AG08396 (cell line): ENCODE results near the gene FSD1L.
"Not testable (repeated sequence)": the region's sequence is repeated elsewhere in the genome, so short reads cannot be mapped to it uniquely, and the experiment has no call there.

Experiments used
- DNase-seq: peaks from one replicate; pipeline ENCODE4 v3.0.0; 2012; ENCODE audit warnings: low spot score, mixed read lengths

The FSD1L gene

DNA sequence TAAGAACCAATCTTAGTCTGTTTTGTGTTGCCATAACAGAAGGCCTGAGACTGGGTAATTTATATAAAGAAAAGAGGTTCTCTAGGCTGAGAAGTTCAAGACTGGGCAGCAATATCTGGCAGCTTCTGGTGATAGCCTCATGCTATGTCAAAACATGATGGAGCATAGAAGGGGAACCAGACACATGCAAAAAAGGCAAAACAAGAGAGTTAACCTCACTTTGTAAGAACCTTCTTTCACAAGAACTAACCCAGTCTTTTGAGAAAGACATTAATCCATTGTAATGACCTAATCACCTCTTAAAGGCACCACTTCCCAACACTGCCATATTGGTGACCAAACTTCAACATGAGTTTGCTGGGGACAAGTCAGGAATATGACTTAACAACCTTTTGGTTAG lies 37.3 kb downstream of the FSD1L start:
- DNase-seq = no peak

DNA sequence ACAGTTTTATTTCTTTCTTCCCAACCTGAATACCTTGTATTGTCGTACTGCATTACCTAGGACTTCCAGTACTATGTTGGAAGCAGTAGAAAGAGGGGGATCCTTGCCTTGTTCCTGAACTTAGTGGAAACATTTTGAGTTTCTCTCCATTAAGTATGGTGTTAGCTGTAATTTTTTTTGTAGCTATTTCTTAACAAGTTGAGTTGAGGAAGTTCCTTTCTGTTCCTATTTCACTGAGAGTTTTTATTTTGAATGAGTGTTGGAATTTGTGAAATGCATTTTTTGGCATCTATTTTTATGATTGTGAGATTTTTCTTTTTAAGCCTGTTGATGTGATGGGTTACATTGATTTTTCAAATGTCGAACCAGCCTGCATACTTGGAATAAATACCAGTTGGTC lies 49.0 kb downstream of the FSD1L start:
- no peak for DNase-seq

DNA sequence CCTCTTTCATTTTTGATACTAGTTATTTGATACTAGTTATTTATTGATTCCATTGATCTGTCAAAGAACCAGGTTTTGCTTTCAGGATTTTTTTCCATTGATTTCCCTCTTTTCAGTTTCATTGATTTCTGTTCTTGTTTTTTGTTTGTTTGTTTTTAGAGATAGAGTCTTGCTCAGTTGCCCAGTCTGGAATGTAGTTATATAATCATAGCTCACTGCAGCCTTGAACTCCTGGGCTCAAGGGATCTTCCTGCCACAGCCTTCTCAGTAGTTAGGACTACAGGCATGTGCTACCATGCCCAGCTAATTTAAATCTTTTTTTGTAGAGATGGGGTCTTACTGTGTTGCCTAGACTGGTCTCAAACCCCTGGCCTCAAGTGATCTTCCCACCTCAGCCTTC lies 49.9 kb downstream of the FSD1L start:
- DNase-seq = no peak

DNA sequence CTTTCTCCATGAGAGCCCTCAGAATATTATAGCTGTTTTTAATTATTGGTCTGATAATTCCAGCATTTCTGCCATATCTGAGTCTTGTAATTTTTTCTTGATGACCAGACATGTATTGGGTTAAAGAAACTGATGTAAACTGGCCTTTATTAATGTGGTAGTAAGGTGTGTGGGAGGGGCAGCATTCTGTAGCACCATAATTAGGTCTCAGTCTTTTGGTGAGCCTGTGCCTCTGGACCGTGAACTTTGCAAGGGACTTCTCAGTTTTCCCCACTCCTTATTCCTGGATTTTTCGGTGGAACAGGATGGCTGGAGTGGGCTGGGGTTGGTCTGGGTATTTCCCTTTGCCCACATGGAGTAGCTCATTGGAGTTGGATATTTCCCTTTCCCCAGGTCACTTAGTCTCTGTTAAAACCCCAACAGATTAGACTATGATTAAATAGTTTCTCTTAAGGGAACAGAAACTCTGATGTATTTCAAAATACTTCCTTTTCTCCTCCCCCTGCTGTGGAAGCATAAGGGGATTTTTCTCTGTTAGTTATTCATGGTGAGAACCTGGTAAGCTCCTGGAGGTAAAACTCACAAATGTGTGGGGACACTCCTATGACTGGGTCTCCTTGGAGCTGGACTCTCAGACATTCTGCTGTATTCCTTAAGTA lies 52.4 kb downstream of the FSD1L start:
- DNase-seq = no peak

DNA sequence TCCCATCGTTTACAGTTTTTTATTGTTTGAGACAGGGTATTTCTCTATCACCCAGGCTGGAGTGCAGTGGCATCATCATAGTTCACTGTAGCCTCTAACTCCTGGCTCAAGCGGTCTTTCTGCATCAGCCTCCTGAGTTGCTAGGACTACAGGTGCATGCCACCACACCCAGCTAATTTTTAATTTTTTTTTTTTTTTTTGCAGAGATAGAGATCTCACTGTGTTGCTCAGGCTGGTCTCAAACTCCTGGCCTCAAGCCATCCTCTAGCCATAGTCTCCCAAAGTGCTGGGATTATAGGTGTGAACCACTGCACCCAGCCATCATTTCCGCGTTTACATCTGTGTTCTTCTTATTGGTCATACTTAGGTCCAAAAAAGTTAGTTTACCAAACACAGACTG lies 53.6 kb downstream of the FSD1L start:
- DNase-seq = no peak

DNA sequence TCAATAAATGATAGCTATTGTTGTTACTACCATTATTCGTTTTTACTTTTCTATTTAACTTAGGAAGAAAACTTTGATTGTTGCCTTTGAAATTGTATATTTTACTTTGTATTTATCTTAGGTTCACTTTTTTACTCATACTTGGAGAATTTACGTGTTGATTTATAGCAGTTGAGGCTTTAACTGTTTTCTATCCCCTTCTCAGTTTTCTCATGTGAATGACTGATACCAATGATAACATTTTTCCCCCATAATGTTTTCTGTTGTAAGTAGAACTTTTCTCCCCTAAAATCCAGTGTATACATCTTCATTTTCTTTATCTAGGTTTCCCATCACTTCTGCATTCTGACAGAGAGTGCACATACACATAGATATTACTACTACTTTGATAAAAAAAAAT lies 54.4 kb downstream of the FSD1L start:
- DNase-seq = no peak

DNA sequence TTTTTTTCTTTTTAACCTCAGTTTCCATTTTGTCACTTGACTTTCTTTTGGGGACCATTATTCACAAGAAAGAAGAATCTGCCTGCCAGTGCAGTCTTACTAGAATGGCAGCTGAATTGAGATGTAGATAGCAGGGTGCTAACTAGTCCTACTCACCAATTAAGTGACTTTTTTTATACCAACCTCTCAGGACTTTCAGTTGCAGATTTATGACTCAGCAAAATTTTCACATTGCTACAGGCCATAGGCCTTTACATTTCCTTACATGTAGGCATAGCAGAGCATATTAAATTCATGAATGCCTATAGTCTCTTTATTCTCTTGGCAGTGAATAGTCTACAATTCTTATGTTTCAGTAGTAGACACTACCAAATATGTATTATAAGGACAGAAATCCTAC lies 56.0 kb downstream of the FSD1L start:
- no peak for DNase-seq

DNA sequence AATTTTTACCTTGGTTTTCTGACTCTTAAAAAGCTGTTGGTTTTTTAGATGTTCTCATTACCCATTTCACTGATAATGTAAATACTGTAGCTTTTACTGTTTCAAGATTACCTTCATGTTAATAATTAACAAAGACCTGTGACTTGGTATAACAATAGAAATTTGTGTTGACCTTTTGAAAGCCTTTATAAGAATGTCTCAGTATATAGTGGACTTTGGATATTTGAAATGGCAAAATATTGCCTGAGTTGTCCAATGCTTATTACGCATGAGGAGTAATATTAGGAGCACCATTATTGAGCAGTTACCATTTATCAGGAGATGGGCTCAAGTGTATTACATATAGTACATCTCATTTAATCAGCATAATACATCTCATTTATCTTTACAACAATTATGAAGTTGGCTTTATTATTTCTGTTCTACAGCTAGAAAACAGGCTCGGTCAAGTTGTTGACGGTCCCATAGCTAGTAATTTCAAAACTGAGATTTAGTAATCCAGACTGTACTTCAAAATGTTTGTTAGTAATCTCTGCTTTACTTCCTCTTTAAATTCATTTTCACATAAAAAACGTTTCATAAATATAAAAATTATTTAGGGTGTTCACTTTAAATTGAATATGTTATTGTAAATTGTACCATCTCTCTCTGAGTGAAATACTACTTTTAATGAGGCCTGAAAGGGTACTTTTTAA lies 59.4 kb downstream of the FSD1L start:
- no peak for DNase-seq

DNA sequence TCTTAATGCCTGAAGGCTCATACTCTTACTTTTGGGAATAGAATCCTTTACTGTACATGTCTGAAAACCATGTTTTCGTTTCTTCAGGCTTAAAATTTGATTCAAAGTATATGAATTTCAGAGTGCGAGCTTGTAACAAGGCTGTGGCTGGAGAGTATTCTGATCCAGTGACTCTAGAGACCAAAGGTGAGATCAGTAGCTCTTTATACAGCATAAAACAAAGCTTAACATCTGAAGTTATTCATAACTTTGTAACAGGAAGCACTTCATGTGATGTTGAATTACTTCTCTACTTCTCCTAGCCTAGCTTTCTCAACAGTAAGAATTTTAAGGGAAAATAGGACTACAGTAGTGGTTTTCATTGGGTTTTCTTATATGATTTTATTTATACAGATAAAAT lies 60.7 kb downstream of the FSD1L start:
- DNase-seq = no peak

DNA sequence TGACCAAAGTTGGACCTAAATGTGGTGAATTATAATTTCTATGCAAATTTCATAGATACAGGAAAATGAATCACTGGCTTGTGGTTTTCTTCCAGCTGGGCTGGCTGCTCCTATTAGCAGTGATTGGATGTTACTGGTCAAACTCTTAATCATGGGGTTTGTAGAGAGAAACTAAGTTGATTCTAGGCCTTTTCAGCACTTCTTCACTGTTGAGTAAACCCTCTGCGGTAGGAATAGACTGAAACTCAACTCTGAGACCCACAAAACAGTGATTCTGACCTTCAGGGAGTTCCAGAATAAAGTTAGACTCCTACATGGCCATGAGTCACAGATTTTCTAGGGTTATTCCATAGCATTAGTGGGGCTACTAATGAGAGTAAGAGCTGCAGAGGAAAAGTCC lies 62.2 kb downstream of the FSD1L start:
- peak; percentile 79 for DNase-seq

DNA sequence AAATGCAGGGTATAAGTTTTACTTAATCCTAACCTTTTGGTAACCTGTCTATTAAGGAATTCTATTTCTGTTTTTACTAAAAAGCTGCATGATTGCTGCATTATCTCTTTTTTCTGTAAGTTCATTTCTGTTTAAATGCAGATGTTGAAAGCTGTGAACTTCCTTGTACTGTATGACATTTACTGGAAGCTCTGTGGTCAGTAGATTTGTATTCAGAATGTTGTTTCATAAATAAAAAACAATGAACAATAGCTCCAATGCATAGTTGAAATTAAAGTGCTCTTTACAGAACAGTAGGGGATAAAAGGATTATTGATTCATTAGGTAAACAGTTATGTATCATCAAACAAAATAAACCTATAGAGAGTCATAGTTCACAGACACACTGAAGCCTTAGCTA lies 63.6 kb downstream of the FSD1L start:
- DNase-seq = no peak

DNA sequence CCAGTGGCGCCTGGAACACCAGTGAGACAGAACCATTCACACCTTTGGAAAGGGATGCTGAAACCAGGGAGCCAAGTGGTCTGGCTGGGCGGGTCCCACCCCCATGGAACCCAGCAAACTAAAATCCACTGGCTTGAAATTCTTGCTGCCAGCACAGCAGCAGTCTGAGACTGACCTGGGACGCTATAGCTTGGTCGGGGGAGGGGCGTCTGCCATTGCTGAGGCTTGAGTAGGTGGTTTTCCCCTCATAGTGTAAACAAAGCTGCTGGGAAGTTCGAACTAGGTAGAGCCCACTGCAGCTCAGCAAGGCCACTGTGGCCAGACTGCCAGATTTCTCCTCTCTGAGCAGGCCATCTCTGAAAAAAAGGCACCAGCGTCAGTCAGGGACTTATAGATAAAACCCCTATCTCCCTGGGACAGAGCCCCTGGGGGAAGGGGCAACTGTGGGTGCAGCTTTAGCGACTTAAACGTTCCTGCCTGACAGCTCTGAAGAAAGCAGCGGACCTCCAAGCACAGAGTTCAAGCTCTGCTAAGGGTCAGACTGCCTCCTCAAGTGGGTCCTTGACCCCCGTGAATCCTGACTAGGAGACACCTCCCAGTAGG lies 68.1 kb downstream of the FSD1L start:
- no peak for DNase-seq

DNA sequence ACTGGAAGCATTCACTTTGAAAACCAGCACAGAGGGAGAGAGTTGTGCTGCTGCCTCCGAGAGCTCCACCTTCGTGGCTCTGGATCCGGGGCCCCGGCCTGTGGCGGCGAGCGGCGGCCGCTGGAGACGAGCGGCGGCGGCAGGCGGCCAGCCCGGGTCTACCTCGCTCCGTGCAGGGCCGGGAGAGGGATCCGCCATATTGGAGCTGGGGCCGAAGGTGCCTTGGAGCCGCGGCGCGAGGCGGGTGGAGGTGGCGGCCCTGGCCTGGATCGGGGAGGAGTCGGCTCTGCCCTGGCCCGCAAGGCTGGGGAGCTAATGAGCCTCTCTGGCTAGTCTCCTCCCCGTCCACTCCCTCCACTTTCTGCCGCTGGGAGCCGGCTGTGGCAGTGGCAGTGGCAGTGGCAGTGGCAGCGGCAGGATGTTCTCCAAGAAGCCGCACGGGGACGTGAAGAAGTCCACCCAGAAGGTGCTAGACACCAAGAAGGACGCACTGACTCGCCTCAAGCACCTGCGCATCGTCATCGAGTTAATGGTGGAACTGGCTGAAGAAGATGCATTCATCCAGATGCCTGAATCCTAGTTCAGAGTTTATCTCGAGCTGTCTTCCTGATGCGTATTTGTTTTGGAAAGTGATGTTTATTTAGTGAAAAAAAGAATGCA lies 72.0 kb downstream of the FSD1L start:
- DNase-seq = not testable (repeated sequence)

DNA sequence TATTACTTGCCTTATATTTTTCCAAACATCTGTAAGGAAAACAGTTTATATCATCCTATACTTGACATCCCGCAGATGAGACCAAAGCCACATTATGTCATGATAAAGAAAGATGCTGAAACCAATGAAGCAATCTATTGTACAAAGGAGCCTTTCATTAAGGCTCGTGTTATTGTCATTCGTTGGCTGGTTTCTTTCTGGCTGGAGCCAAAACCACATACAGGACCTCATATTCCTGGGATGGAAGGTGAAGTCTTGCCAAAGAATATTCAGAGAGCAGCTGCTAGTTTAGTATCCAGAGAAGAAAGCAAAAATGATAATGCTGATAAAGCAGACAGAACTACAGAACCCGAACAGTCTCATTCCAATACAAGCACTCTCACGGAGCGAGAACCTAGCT lies 73.2 kb downstream of the FSD1L start:
- DNase-seq = not testable (repeated sequence)

DNA sequence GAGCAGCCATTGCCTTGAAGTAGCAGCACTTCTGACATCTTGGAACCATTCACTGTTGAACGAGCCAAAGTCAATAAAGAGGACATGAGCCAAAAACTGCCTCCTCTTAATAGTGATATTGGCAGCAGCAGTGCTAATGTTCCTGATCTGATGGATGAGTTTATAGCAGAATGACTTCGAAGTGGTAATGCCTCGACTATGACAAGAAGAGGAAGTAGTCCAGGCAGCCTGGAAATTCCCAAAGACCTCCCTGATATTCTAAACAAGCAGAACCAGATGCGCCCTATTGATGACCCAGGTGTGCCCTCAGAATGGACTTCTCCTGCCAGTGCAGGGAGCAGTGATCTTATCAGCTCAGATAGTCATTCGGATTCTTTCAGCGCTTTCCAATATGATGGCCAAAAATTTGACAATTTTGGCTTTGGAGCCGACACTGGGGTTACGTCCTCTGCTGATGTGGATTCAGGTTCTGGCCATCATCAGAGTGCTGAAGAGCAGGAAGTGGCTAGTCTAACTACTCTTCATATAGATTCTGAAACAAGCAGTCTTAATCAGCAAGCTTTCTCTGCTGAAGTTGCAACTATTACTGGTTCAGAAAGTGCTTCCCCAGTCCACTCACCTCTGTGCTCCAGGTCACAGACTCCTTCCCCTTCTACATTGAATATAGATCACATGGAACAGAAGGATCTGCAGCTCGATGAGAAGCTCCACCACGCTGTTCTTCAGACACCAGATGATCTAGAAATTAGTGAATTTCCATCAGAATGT lies 75.0 kb downstream of the FSD1L start:
- DNase-seq = not testable (repeated sequence)

DNA sequence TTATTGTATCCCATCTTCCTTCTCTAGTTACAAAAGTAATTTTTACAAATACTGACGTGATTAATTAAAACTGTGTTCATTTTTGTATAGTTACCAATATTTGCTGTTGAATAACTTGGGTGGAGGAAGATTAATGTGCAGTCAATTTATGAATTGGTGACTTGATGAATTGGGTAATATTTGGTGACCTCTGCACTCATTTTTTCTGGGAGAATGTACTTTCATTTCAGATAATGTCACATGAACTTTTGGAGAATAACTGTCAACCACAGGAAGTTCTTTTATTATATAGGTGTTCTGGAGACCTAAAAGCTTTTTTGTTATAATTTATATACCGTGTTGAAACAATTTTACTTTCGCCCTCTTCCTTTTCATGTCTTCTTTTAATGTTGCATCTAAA lies 83.7 kb downstream of the FSD1L start:
- no peak for DNase-seq

DNA sequence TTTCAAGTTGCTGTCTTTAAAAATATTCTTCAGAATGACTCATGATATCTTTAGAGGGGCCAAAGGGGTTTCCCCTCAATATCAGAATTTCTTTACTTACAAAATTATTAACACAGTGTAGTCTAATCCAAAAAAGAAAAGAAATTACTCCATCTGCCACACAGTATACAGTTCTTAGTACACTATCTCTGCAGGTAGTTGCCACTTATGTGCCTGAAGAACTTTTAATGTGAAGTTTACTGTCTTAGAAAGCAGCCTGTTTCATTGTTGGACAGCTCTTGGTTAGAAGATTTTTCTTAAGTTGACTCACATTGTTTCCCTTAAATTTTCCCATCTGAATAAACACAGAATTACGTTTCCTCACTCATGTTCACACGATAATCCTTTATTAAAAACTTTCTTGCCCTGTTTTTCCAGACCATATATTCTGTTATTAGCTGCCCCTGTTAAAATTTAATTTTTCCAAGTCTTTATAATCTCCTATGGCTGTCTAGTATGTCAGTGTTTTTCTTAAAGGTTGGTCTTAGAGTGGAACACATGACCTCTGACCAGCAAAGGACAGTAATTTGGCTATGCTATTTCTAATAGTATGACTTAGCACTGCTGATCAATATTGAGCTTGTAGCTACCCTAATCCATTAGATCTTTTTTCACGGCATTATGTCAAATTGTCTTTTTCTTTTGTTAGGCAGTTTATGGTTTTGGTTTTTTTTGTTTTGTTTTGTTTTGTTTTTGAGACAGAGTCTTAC lies 88.3 kb downstream of the FSD1L start:
- DNase-seq = no peak

DNA sequence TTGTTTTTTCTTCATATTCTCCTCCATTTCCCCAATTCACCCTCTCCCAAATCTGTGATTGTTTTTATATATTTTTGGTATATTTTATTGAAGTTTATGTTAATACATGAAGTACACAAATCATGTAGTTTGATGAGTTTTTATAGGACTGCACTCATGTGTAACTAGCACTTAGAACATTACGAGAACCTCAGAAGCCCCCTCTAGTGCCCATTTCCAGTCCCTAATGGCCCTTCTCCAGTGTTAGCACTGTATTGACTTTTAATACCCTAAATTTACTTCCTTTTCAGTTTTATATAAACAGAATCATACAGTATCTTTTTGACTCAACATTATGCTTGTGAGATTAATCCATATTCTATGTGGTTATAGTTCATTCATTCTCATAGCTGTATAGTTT lies 91.6 kb downstream of the FSD1L start:
- DNase-seq = no peak

DNA sequence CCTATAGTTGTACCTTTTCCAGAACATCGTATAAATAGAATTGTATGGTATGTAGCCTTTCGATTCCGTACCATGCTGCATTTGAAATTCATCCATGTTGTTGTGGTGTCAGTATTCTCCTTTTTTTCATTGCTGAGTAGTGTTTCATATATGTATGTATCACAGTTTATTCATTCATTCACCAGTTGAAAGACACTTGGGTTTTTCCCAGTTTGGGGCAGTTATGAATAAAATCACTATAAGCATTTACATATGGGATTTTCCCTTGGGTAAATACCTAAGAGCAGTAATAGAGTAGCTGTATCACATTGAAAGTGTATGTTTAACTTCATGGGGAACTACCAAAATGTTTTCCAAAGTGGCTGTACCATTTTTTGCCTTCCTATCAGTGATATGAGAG lies 94.0 kb downstream of the FSD1L start:
- DNase-seq = no peak

DNA sequence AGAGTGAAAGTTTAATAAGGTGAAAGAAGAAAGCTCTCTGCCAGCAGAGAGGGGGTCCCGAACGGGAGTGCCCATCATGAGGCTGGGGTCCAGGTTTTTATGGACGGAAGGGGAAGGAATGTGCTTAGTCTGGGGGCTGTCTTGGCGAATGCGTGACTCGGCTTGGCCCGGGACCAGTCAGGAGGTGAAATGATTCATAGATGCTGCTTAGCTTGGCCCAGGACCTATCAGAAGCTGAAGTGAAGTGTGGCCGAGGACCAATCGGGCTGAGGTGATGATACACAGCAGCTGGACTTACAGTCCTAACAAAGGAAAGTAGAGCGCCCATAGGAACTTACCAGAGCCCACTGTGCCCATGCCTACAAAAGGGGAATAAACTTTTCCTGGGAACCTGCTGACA lies 106.2 kb downstream of the FSD1L start:
- no peak for DNase-seq

DNA sequence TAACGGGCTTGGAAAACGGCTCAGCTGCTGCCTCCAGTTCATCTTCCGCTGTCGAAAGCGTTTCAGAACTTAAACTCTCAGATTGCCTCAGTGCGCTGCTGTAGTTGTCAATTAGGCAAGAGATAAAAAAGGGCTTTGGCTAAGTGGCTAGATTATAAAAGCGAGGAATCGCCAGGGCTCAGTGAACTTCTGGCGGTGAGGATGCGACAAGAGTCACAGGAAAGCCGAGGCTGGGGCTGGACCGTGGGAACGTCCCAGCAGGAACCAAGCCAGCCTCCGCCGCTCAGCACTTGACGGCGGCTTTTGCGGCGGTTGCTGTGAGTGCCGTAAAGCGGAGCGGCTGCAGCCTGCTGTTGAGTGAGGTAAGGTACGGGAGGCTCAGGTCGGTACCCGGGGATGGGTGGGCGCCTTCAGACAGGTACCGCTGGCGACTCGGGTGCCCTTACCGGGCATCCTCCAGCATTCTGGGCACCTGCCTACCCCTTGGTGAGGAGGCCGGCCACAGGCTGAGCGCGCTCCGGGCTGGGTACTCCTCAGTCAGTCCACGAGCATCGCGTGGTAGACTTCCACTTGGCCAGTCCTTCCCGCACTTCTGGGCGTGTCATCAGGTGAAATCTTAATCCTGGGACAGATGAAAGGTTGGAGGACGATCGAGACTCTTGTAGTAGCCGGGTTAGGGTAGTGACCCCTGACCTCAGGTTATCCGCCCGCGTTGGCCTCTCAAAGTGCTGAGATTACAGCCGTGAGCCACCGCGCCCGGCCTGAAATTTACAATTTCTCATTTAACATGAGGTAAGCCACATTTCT lies 110.2 kb downstream of the FSD1L start, which contains the start of gene FKTN:
Gene FKTN (plus strand): TSS at position 328 of the 807 bp plus-strand sequence. CDS start 16,902 bp downstream, outside the sequence.
- DNase-seq = peak; percentile 89
